ENCODE results near the gene APC2. TPM values are rescaled to one million over a fixed set of nuclear protein-coding genes. Genes with fewer than 3 reads are reported as not detected.
A peak's percentile ranks its signal among the peaks of the same experiment; 100 is the strongest.

The APC2 gene
- total RNA-seq, 4 donors from 2014 or later: 0.42 to 1.8 (median 1.2) TPM

DNA sequence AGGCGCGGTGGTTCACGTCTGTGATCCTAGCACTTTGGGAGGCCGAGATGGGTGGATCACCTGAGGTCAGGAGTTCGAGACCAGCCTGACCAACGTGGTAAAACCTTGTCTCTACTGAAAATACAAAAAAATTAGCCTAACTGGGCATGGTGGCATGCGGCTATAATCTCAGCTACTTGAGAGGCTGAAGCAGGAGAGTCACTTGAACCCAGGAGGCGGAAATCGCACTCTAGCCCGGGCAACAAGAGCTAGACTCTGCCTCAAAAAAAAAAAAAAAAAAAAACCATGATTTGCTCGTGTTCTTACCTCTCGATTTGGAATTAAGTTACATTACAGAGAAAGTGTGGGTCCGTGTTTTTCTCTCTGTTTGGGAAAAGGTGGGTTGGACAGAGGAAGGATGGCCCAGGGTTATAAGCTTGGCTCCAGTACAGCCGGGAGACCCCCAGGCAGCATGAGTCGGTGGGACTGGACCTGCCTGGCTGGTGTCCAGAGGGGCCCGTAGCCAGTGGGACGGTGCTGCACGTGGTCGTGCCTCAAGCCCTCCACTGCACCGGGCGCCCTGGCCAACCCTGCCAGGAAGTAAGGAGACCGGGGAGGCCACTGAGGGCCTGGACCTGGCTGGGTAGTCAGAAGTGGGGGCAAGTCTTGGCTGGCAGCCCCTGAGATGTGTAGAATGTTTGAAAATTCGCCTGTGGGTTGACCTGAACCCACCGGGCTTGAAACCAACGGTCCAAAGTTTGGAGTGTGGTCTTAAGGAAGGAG is 8.1 kb upstream of the APC2 start:
- no peak for TF ChIP-seq POLR2A (IDR thresholded peaks at IDR 0.05; ENCODE audit: low read depth)
- TF ChIP-seq, protein P1, sequence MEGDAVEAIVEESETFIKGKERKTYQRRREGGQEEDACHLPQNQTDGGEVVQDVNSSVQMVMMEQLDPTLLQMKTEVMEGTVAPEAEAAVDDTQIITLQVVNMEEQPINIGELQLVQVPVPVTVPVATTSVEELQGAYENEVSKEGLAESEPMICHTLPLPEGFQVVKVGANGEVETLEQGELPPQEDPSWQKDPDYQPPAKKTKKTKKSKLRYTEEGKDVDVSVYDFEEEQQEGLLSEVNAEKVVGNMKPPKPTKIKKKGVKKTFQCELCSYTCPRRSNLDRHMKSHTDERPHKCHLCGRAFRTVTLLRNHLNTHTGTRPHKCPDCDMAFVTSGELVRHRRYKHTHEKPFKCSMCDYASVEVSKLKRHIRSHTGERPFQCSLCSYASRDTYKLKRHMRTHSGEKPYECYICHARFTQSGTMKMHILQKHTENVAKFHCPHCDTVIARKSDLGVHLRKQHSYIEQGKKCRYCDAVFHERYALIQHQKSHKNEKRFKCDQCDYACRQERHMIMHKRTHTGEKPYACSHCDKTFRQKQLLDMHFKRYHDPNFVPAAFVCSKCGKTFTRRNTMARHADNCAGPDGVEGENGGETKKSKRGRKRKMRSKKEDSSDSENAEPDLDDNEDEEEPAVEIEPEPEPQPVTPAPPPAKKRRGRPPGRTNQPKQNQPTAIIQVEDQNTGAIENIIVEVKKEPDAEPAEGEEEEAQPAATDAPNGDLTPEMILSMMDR (IDR thresholded peaks at IDR 0.05): no peak
- no peak for TF ChIP-seq POLR2AphosphoS5 (IDR thresholded peaks at IDR 0.05)
- no peak for TF ChIP-seq EP300 (IDR thresholded peaks at IDR 0.05)
- H3K9me3 ChIP-seq: no peaks in the 10 kb centered on the region
- no peak for DNase-seq (ENCODE audit: extremely low spot score)
- H3K36me3 ChIP-seq: peaks cover 27 to 38% (median 36%) of the 10 kb centered on the region in 4 donors
- peaks cover 6 to 18% (median 17%) of the 10 kb centered on the region in 4 donors for H3K27me3 ChIP-seq
- intact Hi-C loops (cut with DNase I): loop anchor here (10.0 kb wide), 1 partner anchor 73 kb away; the partner anchor contains the start of gene ADAMTSL5
- no peak overlapping the region for H3K4me3 ChIP-seq
- H3K4me1 ChIP-seq: peaks cover 37 to 56% (median 51%) of the 10 kb centered on the region in 4 donors
- WGBS: 78% methylated on average over 21 of the region's 25 CpGs
- H3K27ac ChIP-seq (replicated peaks in 1 of 4): no peak overlapping the region

DNA sequence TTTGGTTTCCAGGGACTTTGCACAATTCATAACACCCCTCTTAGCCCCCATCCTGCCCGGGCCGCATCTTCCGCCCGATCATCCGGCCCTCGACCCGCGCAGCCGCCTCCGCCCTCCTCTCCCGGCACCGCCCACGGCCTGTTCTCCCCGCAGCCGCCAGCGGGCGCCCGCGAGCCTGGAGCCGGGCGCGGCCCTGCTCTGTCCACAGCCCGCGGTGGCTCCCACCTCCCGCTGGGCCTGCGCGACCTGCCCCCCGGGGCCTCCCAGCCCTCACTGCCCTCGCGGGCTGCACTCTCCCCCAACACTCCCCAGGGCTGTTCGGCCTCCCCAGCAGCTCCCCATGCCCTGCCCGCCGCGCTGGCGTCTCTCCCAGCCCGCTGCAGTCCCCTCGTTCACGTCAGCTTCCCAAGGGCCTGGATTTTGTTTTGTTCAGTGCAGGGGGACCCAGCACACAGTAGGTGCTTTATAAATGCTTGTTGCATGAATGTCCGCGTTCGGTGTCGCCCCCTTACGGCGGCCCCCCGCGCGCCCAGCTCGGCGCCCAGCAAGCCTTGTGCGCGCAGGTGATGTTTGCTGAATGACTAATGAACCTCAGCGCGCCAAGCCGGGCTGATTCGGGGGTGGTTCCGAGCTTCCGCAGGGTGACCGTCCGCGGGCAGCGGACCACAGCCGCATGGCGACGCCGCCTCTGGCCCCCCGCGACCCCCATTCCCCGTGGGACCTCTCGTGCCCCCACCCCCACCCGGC is 4.6 kb upstream of the APC2 start:
- peaks cover 13 to 53% (median 47%) of the 10 kb centered on the region in 4 donors for H3K27me3 ChIP-seq
- WGBS: 4% methylated on average over 28 of the region's 70 CpGs
- no peak for DNase-seq (ENCODE audit: extremely low spot score)

DNA sequence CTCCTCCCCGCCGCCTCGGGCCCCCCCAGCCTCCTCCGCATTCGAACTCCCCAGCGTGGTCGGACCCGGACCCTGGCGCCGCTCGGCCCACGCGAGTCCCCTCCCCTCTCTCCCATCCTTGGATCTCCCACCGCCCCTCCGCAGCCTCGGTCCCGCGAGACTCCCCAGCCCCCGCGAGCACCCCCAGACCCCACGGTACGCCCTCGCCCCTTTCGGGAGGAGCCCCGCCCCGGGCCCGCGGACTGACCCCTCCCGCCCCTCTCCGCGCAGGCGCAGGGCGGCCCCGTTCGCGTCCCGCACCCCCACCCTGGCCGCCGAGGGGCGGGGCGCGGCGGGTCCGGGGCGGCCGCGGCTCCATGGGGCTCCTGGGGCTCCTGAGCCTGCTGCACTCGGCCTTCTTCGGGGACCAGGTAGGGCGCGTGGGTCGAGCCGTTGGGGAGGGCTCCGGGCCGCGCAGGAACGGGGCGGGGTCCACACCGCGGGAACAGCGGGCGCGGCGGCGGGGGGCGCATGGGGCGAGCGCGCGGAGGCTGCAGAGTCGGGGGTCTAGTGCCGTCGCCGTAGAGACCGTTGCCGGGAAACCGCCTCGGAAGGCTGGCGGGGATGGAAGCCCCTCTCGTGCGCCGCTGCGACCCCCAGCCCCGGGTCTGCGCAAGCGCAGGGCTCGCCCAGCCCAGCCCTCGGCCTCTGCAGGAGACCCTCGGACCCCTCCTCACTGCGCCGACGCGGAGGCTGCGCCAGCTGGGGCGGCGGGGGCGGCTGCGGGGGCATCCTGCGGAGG is 3.8 kb upstream of the APC2 start:
- TF ChIP-seq EP300 (IDR thresholded peaks at IDR 0.05) (no peak), POLR2A (IDR thresholded peaks at IDR 0.05; ENCODE audit: low read depth) (no peak), POLR2AphosphoS5 (IDR thresholded peaks at IDR 0.05) (no peak)
- TF ChIP-seq, protein P1 (IDR thresholded peaks at IDR 0.05): no peak
- Histone ChIP-seq H3K27me3 (peaks cover 13 to 60% (median 54%) of the 10 kb centered on the region in 4 donors), H3K4me3 (peak overlapping the region; percentile 45 to 56 (median 48)), H3K27ac (replicated peaks in 1 of 4) (no peak overlapping the region), H3K36me3 (peaks cover 11 to 19% (median 18%) of the 10 kb centered on the region in 4 donors), H3K4me1 (peaks cover 25 to 38% (median 34%) of the 10 kb centered on the region in 4 donors), H3K9me3 (no peaks in the 10 kb centered on the region)
- no peak for DNase-seq (ENCODE audit: extremely low spot score)
- under 1% methylated on average over 17 of the region's 99 CpGs for WGBS
- intact Hi-C loops (cut with DNase I): loop anchor here (10.0 kb wide), 1 partner anchor 69 kb away; the partner anchor contains the start of gene ADAMTSL5

More for the DNA sequence above, 4.6 kb upstream of the APC2 start:
- Histone ChIP-seq H3K27ac (replicated peaks in 1 of 4) (no peak overlapping the region), H3K4me1 (peaks cover 27 to 46% (median 41%) of the 10 kb centered on the region in 4 donors), H3K36me3 (peaks cover 19 to 26% (median 26%) of the 10 kb centered on the region in 4 donors), H3K9me3 (no peaks in the 10 kb centered on the region), H3K4me3 (peak overlapping the region; percentile 45 to 56 (median 48))
- TF ChIP-seq EP300 (IDR thresholded peaks at IDR 0.05) (no peak), POLR2AphosphoS5 (IDR thresholded peaks at IDR 0.05) (peak in 1 of 2 donors; percentile 33)
- TF ChIP-seq, protein P1 (IDR thresholded peaks at IDR 0.05): peak; percentile 88 to 99 (median 89)
- intact Hi-C loops (cut with DNase I): loop anchor here (10.0 kb wide), 1 partner anchor 69 kb away; the partner anchor contains the start of gene ADAMTSL5

DNA sequence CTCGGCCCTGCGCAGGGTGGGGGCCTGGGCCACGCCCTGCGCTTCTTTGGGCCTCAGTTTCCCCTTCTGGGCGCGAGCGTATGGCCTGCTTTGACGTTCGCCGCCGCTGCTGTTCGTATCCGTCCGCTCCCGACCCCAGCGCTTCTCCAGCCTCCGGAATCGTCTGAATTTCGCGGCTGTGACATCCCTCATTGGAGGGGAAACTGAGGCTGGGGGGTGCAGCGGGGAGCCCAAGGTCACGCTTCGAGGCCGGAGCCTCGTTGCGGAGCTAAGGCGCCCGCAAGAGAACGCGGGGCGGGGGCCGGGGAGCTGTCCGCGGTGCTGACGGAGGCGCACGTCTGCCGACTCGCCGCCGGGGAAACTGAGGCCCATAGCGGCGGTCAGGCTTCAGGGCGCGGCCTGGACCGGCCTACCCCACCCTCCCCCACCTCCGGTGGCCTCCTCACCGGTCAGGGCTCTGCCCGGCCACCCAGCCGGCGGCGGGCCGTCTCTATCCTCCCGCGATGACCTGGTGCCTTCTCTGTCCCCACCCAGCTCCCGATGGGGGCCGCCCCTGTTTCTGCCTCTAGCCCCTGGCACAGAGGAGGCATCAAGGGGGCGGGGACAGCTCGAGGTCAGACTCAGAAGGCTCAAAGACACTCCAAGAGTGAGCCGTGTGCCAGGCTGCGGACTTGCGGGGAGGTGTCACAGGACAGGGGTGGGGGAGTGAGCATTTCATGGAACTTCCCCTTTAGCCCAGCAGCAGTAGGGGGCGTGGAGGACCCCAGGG is 3.0 kb upstream of the APC2 start:
- WGBS: 5% methylated on average over 33 of the region's 63 CpGs
- TF ChIP-seq, protein P1 (IDR thresholded peaks at IDR 0.05): no peak
- TF ChIP-seq POLR2A (IDR thresholded peaks at IDR 0.05; ENCODE audit: low read depth): no peak
- no peak for TF ChIP-seq EP300 (IDR thresholded peaks at IDR 0.05)
- TF ChIP-seq POLR2AphosphoS5 (IDR thresholded peaks at IDR 0.05): no peak

More for the DNA sequence above, 3.0 kb upstream of the APC2 start:
- H3K4me1 ChIP-seq: peaks cover 25 to 41% (median 35%) of the 10 kb centered on the region in 4 donors
- H3K36me3 ChIP-seq: peaks cover 3 to 11% (median 11%) of the 10 kb centered on the region in 4 donors
- DNase-seq (ENCODE audit: extremely low spot score): no peak
- peak overlapping the region; percentile 45 to 56 (median 48) for H3K4me3 ChIP-seq
- intact Hi-C loops (cut with DNase I): loop anchor here (10.0 kb wide), 1 partner anchor 68 kb away; the partner anchor contains the start of gene ADAMTSL5
- H3K27ac ChIP-seq (replicated peaks in 1 of 4): no peak overlapping the region
- no peaks in the 10 kb centered on the region for H3K9me3 ChIP-seq
- H3K27me3 ChIP-seq: peaks cover 13 to 68% (median 62%) of the 10 kb centered on the region in 4 donors
